Adrenal gland (tissue), 5 donors: ENCODE results near the gene DARS1.

Source experiments
- POLR2A ChIP-seq, 2 donors: fragments of 450-650 bp; IDR thresholded peaks; one replicate each; pipeline ENCODE4 v1.6.1; 2017; ENCODE audit warnings: antibody characterized with exemption in 2 of 2, mild to moderate bottlenecking in 2 of 2, moderate library complexity in 1 of 2
- TF ChIP-seq, protein P1 (sequence below), 6 experiments: fragments of 450-650 bp in 4 of 6; fragments of 200-600 bp in 2 of 6; sonication (generic) in 1 of 6; IDR thresholded peaks; 1 replicate in 5 of 6; 2 replicates in 1 of 6; pipeline versions ENCODE4 v1.5.1 to v1.8.0; 2016 to 2021; ENCODE audit warnings: antibody characterized with exemption in 6 of 6, mild to moderate bottlenecking in 2 of 6, moderate library complexity in 1 of 6
- donor health status: DM: no; HTN: no; CAD: no.

DNA sequence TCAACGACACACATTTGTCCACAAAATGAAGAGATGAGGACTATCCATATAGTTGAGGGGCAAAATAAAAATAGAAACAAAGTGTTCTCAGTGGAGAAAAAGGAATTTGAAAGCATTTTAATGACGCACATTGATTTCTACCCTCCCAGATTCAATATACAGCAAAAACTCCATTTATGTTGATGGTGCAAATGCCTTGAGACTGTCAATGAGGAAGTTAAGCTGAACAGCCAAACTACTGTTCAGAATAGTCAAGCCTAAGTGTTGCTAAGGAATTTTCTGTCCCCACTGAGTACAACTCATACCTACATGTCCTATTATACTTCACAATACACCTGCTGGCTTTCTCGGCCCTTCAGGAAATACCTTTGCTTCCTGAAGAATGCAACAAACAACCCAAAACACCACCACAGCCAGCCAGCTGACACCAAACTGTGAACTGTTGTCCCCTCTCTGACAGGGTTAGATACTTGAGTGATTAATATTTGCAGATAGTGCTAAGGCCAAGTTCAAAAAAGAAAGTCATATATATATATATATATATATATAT, 27.8 kb upstream of the DARS1 start:
- TF ChIP-seq, protein P1, sequence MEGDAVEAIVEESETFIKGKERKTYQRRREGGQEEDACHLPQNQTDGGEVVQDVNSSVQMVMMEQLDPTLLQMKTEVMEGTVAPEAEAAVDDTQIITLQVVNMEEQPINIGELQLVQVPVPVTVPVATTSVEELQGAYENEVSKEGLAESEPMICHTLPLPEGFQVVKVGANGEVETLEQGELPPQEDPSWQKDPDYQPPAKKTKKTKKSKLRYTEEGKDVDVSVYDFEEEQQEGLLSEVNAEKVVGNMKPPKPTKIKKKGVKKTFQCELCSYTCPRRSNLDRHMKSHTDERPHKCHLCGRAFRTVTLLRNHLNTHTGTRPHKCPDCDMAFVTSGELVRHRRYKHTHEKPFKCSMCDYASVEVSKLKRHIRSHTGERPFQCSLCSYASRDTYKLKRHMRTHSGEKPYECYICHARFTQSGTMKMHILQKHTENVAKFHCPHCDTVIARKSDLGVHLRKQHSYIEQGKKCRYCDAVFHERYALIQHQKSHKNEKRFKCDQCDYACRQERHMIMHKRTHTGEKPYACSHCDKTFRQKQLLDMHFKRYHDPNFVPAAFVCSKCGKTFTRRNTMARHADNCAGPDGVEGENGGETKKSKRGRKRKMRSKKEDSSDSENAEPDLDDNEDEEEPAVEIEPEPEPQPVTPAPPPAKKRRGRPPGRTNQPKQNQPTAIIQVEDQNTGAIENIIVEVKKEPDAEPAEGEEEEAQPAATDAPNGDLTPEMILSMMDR (IDR thresholded peaks at IDR 0.05) = no peak
- no peak for TF ChIP-seq POLR2A (IDR thresholded peaks at IDR 0.05)
